ENCODE measurements around the gene SRPK3. TPM values are rescaled to one million over a fixed set of nuclear protein-coding genes. Genes with fewer than 3 reads are reported as not detected.
"Not testable (repeated sequence)": the region's sequence is repeated elsewhere in the genome, so short reads cannot be mapped to it uniquely, and the experiment has no call there.

Gene SRPK3
- polyA plus RNA-seq, 12 donors: 109 to 276 (median 201) TPM; not detected in 1

DNA sequence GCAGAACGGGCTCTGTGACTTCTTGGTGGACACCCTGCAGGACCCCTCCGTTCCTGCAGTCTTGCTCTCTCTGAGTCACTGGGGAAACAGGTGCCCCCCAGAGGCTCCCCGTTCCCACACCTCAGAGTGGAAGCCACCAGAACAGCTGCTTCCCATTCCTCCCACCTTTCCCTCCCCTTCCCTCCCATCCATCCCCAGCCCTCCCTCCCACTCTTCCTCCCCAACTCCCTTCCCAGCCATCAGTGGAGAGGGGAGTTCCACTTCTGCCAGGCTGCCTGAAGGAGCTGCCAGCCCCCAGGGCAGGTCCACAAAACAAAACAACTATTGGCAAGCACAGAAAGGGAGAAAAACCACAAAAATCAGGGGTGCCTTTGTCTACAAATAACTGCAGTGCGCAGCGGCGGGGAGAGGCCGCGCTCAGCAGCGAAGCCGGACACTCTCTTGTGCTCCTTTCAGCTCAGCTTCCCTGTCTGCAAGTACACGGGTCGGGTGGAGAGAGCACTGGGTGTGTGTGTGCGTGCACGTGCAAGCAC, 21.7 kb downstream of the SRPK3 start:
- no peak for DNase-seq

- no peak for DNase-seq
These were observed 22.6 kb downstream of the SRPK3 start for GRCh38 chrX:153803211-153804099.

DNA sequence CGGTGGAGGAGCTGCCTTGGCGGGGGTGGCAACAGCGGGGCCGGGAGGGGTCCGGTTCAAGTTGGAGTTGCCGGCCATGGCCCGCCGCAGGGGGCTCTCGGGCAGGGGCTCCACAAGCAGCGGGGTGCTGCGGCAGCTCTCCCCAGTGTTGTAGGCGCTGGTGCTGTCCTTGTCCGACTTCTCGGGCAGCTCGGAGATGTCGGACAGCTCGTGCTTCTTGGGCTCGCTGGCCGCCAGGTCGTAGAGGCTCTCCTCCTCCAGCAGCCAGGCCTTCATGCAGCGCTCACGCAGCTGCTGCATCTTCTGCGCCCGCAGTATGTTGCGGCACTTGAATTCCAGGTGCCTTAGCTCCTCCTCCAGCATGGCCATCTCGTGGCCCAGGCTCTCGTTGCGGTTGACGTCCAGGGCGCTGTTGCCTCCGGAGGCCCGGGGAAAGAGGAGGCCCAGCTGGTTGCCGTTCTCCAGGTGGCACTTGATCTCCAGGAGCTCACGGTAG, 23.3 kb downstream of the SRPK3 start:
- no peak for DNase-seq

DNA sequence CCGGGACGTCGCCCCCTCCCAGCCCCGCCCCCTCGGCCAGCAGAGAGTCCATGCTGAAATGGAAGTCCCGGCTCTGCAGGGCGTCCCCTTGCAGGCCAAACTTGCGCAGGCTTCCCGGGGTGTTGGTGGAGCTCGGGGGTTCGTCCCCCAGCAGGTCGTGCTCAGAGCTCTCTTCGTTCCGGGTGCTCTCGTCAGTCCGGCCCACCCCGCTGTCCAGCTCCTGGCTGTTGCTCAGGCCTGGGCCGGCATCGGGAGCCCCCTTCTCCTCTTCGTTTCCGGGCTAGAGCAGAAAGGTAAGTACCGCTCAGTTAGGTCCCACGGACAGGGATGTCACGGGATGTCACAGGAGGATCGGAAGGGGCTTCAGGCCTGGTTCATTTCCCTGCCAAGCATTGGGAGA, 23.8 kb downstream of the SRPK3 start:
- DNase-seq: no peak

GRCh38 chrX:153805436-153805835, 24.6 kb downstream of the SRPK3 start:
- no peak for DNase-seq

GRCh38 chrX:153806999-153807575, 26.2 kb downstream of the SRPK3 start:
- DNase-seq: no peak

GRCh38 chrX:153807976-153808375, 27.1 kb downstream of the SRPK3 start:
- no peak for DNase-seq

DNA sequence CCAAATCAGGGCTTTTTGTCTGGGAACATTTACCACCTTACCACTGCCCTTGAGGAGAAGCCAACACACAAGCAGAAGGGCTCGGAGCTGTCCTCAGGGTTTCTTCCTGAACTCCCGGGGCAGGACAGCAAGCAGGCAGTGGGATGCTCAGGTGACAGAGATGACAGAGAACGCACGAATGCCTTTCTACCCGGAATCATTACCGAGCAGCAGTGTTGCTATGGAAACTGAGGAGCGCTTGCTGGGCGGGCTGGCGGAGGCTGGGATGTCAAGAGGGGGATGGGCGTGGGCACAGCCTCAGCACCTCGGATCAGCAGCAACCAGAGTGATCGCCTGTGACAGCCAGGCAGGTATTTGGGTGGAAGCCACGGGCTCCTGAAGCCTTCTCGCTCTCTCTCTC, 31.4 kb downstream of the SRPK3 start:
- DNase-seq: no peak

- no peak for DNase-seq
These were observed 32.3 kb downstream of the SRPK3 start for GRCh38 chrX:153813161-153813560.

GRCh38 chrX:153814591-153815315, 33.9 kb downstream of the SRPK3 start:
- no peak for DNase-seq

DNA sequence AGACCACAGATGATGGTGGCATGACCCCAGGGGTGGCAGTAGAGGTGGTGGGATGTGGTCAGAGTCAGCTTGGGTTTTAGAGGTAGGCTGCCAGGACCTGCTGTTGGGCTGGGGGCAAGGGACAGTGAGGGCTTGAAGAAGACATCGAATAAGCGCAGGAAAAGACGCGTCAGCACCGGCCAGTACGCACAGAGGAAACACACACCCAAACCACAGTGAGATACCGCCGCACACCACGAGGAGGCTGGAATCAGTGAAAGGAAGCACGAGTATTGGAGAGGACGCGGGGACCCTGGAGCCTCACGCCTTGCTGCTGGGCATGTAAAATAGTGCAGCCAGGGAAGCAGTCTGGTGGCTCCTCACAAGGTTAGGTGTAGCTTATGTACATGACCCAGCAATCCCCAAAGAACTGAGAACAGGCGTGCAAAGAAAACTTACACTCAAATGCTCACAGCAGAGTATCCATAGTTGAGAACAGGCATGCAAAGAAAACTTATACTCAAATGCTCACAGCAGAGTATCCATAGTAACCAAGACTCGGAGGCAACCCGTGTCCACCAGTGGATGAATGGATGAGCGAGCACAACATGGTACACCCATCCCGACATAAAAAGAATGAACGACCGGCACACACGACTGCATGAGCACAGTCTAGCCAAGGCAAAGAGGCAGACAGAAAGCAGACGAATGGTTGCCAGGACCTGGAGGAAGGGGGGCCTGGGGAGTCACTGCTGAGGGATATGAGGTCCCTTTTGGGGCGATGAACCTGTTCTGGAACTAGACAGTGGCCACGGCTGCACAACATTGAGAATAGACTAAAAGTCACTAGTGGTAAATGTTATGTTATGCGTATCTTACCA, 36.2 kb downstream of the SRPK3 start:
- DNase-seq: no peak

- DNase-seq: not testable (repeated sequence)
These were observed 37.2 kb downstream of the SRPK3 start for GRCh38 chrX:153818064-153818463.

GRCh38 chrX:153818571-153819383, 37.9 kb downstream of the SRPK3 start:
- DNase-seq: no peak

DNA sequence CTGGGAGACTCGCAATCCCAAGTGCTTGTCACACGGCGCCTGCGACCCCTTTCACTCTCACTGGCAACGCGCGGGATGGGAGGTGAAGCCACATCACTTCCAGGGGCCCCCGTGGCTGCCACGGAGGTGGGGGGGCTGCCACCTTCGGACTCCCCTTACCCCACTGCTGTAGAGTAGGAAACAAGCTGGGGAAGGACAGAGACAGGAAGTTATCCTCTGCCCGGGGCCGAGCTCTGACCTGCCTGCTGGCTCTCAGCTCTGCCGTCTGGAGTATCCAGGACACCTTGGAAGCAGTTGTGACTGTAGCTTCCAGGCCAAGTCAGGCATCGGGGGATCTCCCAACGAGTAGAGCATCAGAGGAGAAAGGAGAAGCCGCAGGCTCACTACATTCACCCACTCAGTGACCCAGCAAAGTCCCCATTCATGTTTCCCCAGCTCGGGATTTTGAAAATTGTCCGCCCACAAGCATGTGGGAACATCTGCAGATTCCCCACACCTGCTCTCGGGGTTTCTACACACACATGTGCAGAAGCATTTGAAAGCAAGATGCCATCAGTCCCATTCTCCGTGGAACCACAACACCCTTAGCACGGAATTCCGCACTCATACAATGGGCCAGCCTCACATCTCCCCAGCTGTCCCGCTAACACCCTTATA, 38.7 kb downstream of the SRPK3 start:
- no peak for DNase-seq

DNA sequence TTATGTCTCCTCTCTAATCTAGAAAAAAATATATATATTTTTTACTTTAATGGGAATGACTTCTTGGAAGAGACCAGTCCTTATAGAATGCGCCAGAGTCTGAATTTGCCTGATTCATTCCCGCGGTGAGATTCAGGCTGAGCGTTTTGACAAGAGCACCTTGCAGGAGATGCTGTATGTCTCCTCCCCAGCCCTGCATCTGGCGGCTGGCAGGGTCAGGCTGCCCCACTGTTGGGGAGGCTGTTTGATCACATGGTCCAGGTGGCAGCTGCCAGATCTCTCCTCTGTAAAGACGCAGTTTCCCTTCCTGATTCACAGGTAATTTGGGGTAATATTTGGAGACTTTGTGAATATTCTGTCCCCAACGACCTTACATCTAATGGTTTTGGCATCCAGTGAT, 39.8 kb downstream of the SRPK3 start:
- no peak for DNase-seq

- no peak for DNase-seq
These were observed 40.2 kb downstream of the SRPK3 start for GRCh38 chrX:153821066-153821465.

- DNase-seq: no peak
These were observed 43.5 kb downstream of the SRPK3 start for GRCh38 chrX:153824348-153824747.

DNA sequence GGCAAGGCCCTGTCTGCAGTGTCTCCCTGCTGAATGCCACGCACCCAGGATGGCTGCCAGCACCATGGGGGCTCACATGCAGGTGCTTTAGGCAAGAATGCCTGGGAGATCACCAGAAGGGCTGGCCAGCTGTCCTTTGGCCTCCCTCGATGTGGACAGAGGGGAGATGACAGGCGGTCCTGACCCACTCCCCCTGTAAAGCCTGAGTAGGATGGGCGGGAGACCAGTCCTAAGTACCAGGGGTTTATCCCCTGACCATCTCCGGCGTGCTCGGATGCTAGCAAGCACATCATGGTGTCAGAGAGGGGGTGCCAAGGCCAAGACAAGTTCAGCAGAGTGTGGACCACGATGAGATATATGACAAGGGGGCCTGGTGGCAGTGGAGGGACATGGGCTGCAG, 44.2 kb downstream of the SRPK3 start:
- no peak for DNase-seq

GRCh38 chrX:153827016-153827415, 46.2 kb downstream of the SRPK3 start:
- no peak for DNase-seq

GRCh38 chrX:153827903-153828302, 47.1 kb downstream of the SRPK3 start:
- no peak for DNase-seq

Measured in muscle of arm (tissue), 12 donors.